GM19239 (cell line): ENCODE results near the gene DUSP28.
A peak's percentile ranks its signal among the peaks of the same experiment; 100 is the strongest.
"Not testable (repeated sequence)": the region's sequence is repeated elsewhere in the genome, so short reads cannot be mapped to it uniquely, and the experiment has no call there.

Source experiments
- DNase-seq: peaks from one replicate; pipeline ENCODE4 v3.0.0; 2011; ENCODE audit warnings: low spot score; ENCODE audit not compliant: insufficient read length
- FAIRE-seq: peaks from 2 replicates; lab custom pipeline; 2011; peaks lifted over from hg19 to GRCh38; lab: Jason Lieb, UNC

DUSP28 gene

DNA sequence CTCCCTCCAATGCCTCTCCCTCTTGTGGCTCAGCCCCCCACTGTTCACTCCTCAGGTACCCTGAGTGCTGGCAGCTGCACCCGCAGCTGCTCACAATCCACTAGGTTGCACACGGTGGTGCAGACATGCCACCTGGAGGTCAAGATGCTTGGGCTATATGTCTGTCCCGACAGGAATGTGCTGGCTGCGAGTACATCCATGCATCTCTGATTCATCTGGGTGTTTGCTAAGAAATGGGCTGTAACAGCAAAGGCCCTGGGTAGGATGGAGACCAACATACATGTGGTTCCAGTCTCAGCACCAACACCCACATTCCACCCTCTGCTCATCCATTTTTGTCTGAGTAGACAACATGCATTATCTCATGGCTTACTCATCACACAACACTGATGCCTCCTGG lies 33.6 kb upstream of the DUSP28 start:
- no peak for FAIRE-seq

DNA sequence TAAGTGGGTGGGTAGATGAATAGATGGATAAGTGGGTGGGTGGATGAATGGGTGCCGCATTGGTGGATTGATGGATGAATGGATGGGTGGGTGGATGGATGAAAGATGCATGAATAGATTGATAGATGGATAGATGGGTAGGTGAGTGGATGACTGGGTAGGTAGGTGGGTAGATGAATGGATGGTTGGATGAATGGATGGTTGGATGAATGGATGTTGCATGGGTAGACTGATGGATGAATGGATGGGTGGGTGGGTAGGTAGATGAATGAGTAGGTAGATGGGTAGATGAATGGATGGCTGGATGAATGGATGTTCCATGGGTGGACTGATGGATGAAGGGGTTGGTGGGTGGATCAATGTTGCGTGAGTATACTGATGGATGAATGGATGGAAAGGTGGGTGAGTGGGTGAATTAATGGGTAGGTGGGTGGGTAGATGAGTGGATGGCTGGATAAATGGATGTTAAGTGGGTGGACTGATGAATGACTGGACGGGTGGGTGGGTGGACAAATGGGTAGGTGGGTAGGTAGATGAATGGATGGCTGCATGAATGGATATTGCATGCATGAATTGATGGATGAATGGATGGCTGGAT lies 32.9 kb upstream of the DUSP28 start:
- FAIRE-seq (no peak), DNase-seq (no peak)

More for the DNA sequence above, 33.6 kb upstream of the DUSP28 start:
- DNase-seq: no peak

- no peak for FAIRE-seq
- no peak for DNase-seq
Measured at GRCh38 chr2:240528406-240529040, 31.6 kb upstream of the DUSP28 start.

- FAIRE-seq (no peak), DNase-seq (no peak)
Measured at GRCh38 chr2:240529344-240529999, 30.7 kb upstream of the DUSP28 start.

GRCh38 chr2:240530181-240530580 lies 30.0 kb upstream of the DUSP28 start:
- FAIRE-seq: no peak

GRCh38 chr2:240531038-240531437 lies 29.1 kb upstream of the DUSP28 start:
- FAIRE-seq: no peak
- DNase-seq: no peak

More at GRCh38 chr2:240530181-240530580, 30.0 kb upstream of the DUSP28 start:
- no peak for DNase-seq

DNA sequence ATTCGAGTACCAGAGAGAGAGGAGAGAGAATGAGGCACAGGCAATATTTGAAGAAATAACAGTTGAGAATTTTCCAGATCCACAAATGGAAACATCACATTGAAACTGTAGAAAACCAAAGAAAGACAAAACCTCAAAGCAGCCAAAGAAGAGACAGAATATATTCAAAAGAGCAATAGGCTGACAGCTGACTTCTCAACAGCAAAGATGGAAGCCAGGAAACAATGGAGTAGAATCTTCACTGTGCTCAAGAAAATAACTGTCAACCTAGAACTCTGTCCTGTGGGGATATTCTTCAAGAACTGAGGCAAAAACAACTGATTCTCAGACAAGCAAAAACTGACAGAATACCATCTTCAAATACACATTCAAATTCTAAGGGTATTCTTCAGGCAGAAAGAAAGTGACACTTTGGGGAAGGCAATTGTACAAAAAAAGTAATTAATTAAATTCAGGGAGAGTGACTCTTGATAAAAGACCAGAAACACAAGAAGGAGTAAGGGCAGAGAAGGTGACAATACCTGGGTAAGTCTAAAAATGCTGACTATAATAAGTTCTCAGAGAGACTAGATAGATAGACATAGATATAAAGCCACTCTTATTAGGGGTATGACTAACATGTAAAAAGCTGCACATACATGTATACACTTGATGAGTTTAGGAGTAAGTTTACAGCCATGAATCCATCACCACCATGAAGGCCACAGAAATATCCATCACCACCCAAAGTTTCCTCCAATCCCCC lies 28.0 kb upstream of the DUSP28 start:
- DNase-seq: no peak
- no peak for FAIRE-seq

GRCh38 chr2:240538031-240538780 lies 22.0 kb upstream of the DUSP28 start:
- FAIRE-seq (no peak), DNase-seq (no peak)

- not testable (repeated sequence) for DNase-seq, FAIRE-seq
Measured at GRCh38 chr2:240539101-240539500, 21.1 kb upstream of the DUSP28 start.

GRCh38 chr2:240539906-240540305 lies 20.3 kb upstream of the DUSP28 start:
- DNase-seq (no peak), FAIRE-seq (no peak)

GRCh38 chr2:240551288-240551687 lies 8.9 kb upstream of the DUSP28 start:
- FAIRE-seq: no peak
- no peak for DNase-seq

- no peak for DNase-seq
- FAIRE-seq: no peak
Measured at GRCh38 chr2:240551811-240552210, 8.3 kb upstream of the DUSP28 start.

- FAIRE-seq (no peak), DNase-seq (no peak)
Measured at GRCh38 chr2:240553956-240554480, 6.1 kb upstream of the DUSP28 start.

GRCh38 chr2:240554767-240555493 lies 5.2 kb upstream of the DUSP28 start:
- no peak for FAIRE-seq
- DNase-seq: no peak

GRCh38 chr2:240555541-240556250 lies 4.5 kb upstream of the DUSP28 start:
- DNase-seq: no peak
- no peak for FAIRE-seq

- FAIRE-seq (peak; percentile 18), DNase-seq (no peak)
Measured at GRCh38 chr2:240556553-240557100, 3.5 kb upstream of the DUSP28 start.

- no peak for FAIRE-seq
- no peak for DNase-seq
Measured at GRCh38 chr2:240557101-240557751, 2.9 kb upstream of the DUSP28 start.

GRCh38 chr2:240557808-240558207 lies 2.3 kb upstream of the DUSP28 start, which contains the start of gene ANKMY1:
Gene ANKMY1, minus strand, starts transcription at chr2:240557988. Its CDS starts 653 bp downstream, at chr2:240557335.
- FAIRE-seq: no peak

More at GRCh38 chr2:240557808-240558207, 2.3 kb upstream of the DUSP28 start, which contains the start of gene ANKMY1:
- DNase-seq: no peak
